H1 (cell line): ENCODE results near the gene TEX36. TPM values are rescaled to one million over a fixed set of nuclear protein-coding genes. Genes with fewer than 3 reads are reported as not detected.

ENCODE experiments used
- ASH2L ChIP-seq: fragments of 200-600, 300-600 bp; sonication (generic); IDR thresholded peaks from one replicate; pipeline ENCODE4 v1.7.1; 2017; ENCODE audit warnings: low read length
- BRCA1 ChIP-seq: IDR thresholded peaks from 2 replicates; pipeline ENCODE4 v1.6.1; 2012; ENCODE audit warnings: low read depth, low read length, improper control_type of control experiment
- CHD2 ChIP-seq: IDR thresholded peaks from 2 replicates; pipeline ENCODE4 v1.6.1; 2012; ENCODE audit warnings: low read length, improper control_type of control experiment
- JUN ChIP-seq: IDR thresholded peaks from 2 replicates; pipeline ENCODE4 v1.6.1; 2011; ENCODE audit warnings: low read depth, mild to moderate bottlenecking, improper control_type of control experiment, low read length
- NANOG ChIP-seq: IDR thresholded peaks from 2 replicates; pipeline ENCODE4 v1.6.1; 2011; ENCODE audit warnings: low read length, low read depth, mild to moderate bottlenecking, inconsistent platforms; ENCODE audit not compliant: insufficient read depth, poor library complexity, severe bottlenecking
- SP1 ChIP-seq: IDR thresholded peaks from 2 replicates; pipeline ENCODE4 v1.6.1; 2011; ENCODE audit warnings: low read depth, low read length
- SRF ChIP-seq: IDR thresholded peaks from 2 replicates; pipeline ENCODE4 v1.6.1; 2011; ENCODE audit warnings: mild to moderate bottlenecking, low read depth, low read length, moderate library complexity
- ZNF274 ChIP-seq: IDR thresholded peaks from 2 replicates; pipeline ENCODE4 v1.7.0; 2012; ENCODE audit warnings: low read length, borderline replicate concordance; ENCODE audit errors: extremely low read depth
- polyA plus RNA-seq, 7 experiments: library from polyadenylated mRNA; depleted of rRNA in 3 of 7; stranded (reverse) in 5 of 7; unstranded in 2 of 7; fragments of >200 nt in 5 of 7; fragments of 200-250 nt in 2 of 7; gene quantifications; 1 replicate in 5 of 7; 2 replicates in 1 of 7; 4 replicates in 1 of 7; pipeline versions ENCODE4 v1.2.1 to v1.2.3, GENCODE V29; 2011 to 2013; ENCODE audit warnings: missing spikeins in 2 of 7, mixed read lengths in 2 of 7
- total RNA-seq: library from RNA; stranded (reverse); fragmentation: NEBNext Ultra II Directional; extraction: Animal tissue kit (Norgen Biotek cat#: 25700); gene quantifications from 2 replicates; pipeline ENCODE4 v1.2.1, GENCODE V29; 2021
- TF ChIP-seq, protein P1 (sequence below): fragments of 300-600 bp; sonication (generic); IDR thresholded peaks from 2 replicates; pipeline ENCODE4 v1.7.1; 2012; ENCODE audit warnings: low read length, moderate library complexity, mild to moderate bottlenecking, inconsistent platforms; ENCODE audit not compliant: insufficient replicate concordance
- TF ChIP-seq, protein P2 (sequence below), 3 experiments: IDR thresholded peaks; 1 replicate in 2 of 3; 2 replicates in 1 of 3; pipeline versions ENCODE4 v1.5.1 to v1.6.1; 2011; ENCODE audit warnings: low read length in 3 of 3, mild to moderate bottlenecking in 3 of 3, inconsistent platforms in 2 of 3, low read depth in 1 of 3, moderate library complexity in 1 of 3; ENCODE audit not compliant: insufficient read depth in 1 of 3; ENCODE audit errors: control extremely low read depth in 1 of 3

TEX36 gene
- total and polyA plus RNA-seq, 2 of the 8 experiments (the other 6 are each of a cell fraction or from before 2014, with no cell fraction given), result not detected

DNA sequence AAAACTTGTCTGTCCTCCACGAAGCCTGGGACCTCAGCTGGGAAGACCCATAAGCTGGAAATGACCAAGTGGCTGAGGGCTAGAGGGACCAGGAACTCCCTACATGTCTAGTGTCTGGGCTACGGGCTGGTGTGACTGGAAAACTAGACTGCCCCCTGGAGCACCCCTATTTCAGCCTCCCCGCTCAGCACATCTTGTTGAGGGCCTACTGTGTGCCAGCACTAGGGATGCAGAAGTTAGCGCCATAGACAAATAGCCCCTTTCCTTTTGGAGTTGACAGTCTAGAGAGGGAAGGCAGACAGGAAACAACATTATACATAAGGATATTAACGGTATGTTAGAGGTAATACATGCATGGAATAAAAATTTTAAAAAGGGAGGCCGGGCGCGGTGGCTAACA, 74.5 kb downstream of the TEX36 start (continued):
- TF ChIP-seq, protein P1, sequence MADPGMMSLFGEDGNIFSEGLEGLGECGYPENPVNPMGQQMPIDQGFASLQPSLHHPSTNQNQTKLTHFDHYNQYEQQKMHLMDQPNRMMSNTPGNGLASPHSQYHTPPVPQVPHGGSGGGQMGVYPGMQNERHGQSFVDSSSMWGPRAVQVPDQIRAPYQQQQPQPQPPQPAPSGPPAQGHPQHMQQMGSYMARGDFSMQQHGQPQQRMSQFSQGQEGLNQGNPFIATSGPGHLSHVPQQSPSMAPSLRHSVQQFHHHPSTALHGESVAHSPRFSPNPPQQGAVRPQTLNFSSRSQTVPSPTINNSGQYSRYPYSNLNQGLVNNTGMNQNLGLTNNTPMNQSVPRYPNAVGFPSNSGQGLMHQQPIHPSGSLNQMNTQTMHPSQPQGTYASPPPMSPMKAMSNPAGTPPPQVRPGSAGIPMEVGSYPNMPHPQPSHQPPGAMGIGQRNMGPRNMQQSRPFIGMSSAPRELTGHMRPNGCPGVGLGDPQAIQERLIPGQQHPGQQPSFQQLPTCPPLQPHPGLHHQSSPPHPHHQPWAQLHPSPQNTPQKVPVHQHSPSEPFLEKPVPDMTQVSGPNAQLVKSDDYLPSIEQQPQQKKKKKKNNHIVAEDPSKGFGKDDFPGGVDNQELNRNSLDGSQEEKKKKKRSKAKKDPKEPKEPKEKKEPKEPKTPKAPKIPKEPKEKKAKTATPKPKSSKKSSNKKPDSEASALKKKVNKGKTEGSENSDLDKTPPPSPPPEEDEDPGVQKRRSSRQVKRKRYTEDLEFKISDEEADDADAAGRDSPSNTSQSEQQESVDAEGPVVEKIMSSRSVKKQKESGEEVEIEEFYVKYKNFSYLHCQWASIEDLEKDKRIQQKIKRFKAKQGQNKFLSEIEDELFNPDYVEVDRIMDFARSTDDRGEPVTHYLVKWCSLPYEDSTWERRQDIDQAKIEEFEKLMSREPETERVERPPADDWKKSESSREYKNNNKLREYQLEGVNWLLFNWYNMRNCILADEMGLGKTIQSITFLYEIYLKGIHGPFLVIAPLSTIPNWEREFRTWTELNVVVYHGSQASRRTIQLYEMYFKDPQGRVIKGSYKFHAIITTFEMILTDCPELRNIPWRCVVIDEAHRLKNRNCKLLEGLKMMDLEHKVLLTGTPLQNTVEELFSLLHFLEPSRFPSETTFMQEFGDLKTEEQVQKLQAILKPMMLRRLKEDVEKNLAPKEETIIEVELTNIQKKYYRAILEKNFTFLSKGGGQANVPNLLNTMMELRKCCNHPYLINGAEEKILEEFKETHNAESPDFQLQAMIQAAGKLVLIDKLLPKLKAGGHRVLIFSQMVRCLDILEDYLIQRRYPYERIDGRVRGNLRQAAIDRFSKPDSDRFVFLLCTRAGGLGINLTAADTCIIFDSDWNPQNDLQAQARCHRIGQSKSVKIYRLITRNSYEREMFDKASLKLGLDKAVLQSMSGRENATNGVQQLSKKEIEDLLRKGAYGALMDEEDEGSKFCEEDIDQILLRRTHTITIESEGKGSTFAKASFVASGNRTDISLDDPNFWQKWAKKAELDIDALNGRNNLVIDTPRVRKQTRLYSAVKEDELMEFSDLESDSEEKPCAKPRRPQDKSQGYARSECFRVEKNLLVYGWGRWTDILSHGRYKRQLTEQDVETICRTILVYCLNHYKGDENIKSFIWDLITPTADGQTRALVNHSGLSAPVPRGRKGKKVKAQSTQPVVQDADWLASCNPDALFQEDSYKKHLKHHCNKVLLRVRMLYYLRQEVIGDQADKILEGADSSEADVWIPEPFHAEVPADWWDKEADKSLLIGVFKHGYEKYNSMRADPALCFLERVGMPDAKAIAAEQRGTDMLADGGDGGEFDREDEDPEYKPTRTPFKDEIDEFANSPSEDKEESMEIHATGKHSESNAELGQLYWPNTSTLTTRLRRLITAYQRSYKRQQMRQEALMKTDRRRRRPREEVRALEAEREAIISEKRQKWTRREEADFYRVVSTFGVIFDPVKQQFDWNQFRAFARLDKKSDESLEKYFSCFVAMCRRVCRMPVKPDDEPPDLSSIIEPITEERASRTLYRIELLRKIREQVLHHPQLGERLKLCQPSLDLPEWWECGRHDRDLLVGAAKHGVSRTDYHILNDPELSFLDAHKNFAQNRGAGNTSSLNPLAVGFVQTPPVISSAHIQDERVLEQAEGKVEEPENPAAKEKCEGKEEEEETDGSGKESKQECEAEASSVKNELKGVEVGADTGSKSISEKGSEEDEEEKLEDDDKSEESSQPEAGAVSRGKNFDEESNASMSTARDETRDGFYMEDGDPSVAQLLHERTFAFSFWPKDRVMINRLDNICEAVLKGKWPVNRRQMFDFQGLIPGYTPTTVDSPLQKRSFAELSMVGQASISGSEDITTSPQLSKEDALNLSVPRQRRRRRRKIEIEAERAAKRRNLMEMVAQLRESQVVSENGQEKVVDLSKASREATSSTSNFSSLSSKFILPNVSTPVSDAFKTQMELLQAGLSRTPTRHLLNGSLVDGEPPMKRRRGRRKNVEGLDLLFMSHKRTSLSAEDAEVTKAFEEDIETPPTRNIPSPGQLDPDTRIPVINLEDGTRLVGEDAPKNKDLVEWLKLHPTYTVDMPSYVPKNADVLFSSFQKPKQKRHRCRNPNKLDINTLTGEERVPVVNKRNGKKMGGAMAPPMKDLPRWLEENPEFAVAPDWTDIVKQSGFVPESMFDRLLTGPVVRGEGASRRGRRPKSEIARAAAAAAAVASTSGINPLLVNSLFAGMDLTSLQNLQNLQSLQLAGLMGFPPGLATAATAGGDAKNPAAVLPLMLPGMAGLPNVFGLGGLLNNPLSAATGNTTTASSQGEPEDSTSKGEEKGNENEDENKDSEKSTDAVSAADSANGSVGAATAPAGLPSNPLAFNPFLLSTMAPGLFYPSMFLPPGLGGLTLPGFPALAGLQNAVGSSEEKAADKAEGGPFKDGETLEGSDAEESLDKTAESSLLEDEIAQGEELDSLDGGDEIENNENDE, result no peak
- TF ChIP-seq NANOG (no peak), ZNF274 (no peak), CHD2 (no peak), BRCA1 (no peak), SP1 (no peak), JUN (no peak), SRF (no peak), ASH2L (no peak)
- TF ChIP-seq, protein P2, sequence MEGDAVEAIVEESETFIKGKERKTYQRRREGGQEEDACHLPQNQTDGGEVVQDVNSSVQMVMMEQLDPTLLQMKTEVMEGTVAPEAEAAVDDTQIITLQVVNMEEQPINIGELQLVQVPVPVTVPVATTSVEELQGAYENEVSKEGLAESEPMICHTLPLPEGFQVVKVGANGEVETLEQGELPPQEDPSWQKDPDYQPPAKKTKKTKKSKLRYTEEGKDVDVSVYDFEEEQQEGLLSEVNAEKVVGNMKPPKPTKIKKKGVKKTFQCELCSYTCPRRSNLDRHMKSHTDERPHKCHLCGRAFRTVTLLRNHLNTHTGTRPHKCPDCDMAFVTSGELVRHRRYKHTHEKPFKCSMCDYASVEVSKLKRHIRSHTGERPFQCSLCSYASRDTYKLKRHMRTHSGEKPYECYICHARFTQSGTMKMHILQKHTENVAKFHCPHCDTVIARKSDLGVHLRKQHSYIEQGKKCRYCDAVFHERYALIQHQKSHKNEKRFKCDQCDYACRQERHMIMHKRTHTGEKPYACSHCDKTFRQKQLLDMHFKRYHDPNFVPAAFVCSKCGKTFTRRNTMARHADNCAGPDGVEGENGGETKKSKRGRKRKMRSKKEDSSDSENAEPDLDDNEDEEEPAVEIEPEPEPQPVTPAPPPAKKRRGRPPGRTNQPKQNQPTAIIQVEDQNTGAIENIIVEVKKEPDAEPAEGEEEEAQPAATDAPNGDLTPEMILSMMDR (IDR thresholded peaks at IDR 0.05; ENCODE audit: control extremely low read depth in 1 of 3, insufficient read depth in 1 of 3, low read depth in 1 of 3, low read length in 3 of 3), result no peak
